K562 (cell line): ENCODE results near the gene MTPN. TPM values are rescaled to one million over a fixed set of nuclear protein-coding genes. Genes with fewer than 3 reads are reported as not detected.

ENCODE experiments used
- DMBX1 ChIP-seq: fragments of 250-450 bp; sonication (Bioruptor Pico); IDR thresholded peaks from 2 replicates; pipeline ENCODE4 v1.8.0; 2022; ENCODE audit warnings: inconsistent platforms, mild to moderate bottlenecking, moderate library complexity, borderline replicate concordance
- DNMT1 ChIP-seq: fragments of 450-650 bp; IDR thresholded peaks from 2 replicates; pipeline ENCODE4 v1.6.1; 2016; ENCODE audit warnings: antibody characterized with exemption, mild to moderate bottlenecking
- GATAD2B ChIP-seq: fragments of 450-650 bp; IDR thresholded peaks from 2 replicates; pipeline ENCODE4 v1.6.1; 2017; ENCODE audit warnings: mild to moderate bottlenecking, borderline replicate concordance
- MAFG ChIP-seq: fragments of 450-650 bp; conservative IDR thresholded peaks from 2 replicates; pipeline ENCODE4 v1.6.1; 2016; ENCODE audit warnings: missing genetic modification characterization, missing compliant biosample characterization
- NFIC ChIP-seq: fragments of 450-650 bp; IDR thresholded peaks from 2 replicates; pipeline ENCODE4 v1.6.1; 2017; ENCODE audit warnings: mild to moderate bottlenecking, inconsistent platforms
- NR0B1 ChIP-seq: fragments of 450-650 bp; IDR thresholded peaks from one replicate; pipeline ENCODE4 v1.6.1; 2018; ENCODE audit warnings: mild to moderate bottlenecking, moderate library complexity; ENCODE audit not compliant: partially characterized antibody
- POLR2AphosphoS2 ChIP-seq: IDR thresholded peaks from 2 replicates; pipeline ENCODE4 v1.6.1; 2012; ENCODE audit warnings: low read length, improper control_type of control experiment
- SMARCE1 ChIP-seq: fragments of 450-650 bp; IDR thresholded peaks from 2 replicates; pipeline ENCODE4 v1.7.1; 2016; ENCODE audit warnings: mild to moderate bottlenecking
- SMC3 ChIP-seq: conservative IDR thresholded peaks from 2 replicates; pipeline ENCODE4 v1.6.1; 2011; ENCODE audit warnings: low read depth, low read length, improper control_type of control experiment; ENCODE audit not compliant: insufficient read depth
- SRF ChIP-seq, 2 experiments: fragments of 250-450, 450-650 bp in 1 of 2; sonication (Bioruptor Pico) in 1 of 2; sonication (generic) in 1 of 2; formaldehyde crosslinking; IDR thresholded peaks; 2 replicates each; pipeline versions ENCODE4 v1.5.0 to v1.5.1; 2020 to 2022; ENCODE audit warnings: mild to moderate bottlenecking in 1 of 2, missing genetic modification reagents in 1 of 2
- STAT5B ChIP-seq: fragments of 250-450 bp; sonication (Bioruptor Pico); IDR thresholded peaks from 2 replicates; pipeline ENCODE4 v1.8.0; 2021; ENCODE audit warnings: mild to moderate bottlenecking, inconsistent platforms
- USF1 ChIP-seq: sonication (generic); formaldehyde crosslinking; IDR thresholded peaks from 2 replicates; pipeline ENCODE4 v1.9.0; 2022; ENCODE audit warnings: mild to moderate bottlenecking, missing genetic modification reagents
- ZBED1 ChIP-seq: IDR thresholded peaks from 2 replicates; pipeline ENCODE4 v1.6.1; 2014
- ZNF12 ChIP-seq: sonication (generic); formaldehyde crosslinking; IDR thresholded peaks from 2 replicates; pipeline ENCODE4 v1.4.0; 2020; ENCODE audit warnings: mild to moderate bottlenecking, missing genetic modification reagents
- ZNF134 ChIP-seq: fragments of 250-450 bp; sonication (Bioruptor Pico); conservative IDR thresholded peaks from 2 replicates; pipeline ENCODE4 v1.4.0; 2020
- ZNF197 ChIP-seq: fragments of 200-800 bp; sonication (Bioruptor generic); IDR thresholded peaks from 2 replicates; pipeline ENCODE4 v1.6.1; 2016; ENCODE audit warnings: low read depth, missing genetic modification characterization, missing compliant biosample characterization
- ZNF507 ChIP-seq: conservative IDR thresholded peaks from 2 replicates; pipeline ENCODE4 v1.6.1; 2017; ENCODE audit warnings: missing genetic modification characterization, missing compliant biosample characterization
- ZNF586 ChIP-seq: fragments of 450-650 bp; formaldehyde crosslinking; conservative IDR thresholded peaks from 2 replicates; pipeline ENCODE4 v1.4.0; 2020; ENCODE audit warnings: mild to moderate bottlenecking, moderate library complexity
- ZNF717 ChIP-seq: fragments of 250-450 bp; sonication (Bioruptor Pico); IDR thresholded peaks from 2 replicates; pipeline ENCODE4 v1.5.0; 2021
- polyA plus RNA-seq, 8 experiments: library from polyadenylated mRNA; depleted of rRNA in 4 of 8; stranded (reverse) in 5 of 8; unstranded in 3 of 8; fragments of >200 nt; fragmentation: Nextera tagmentation in 2 of 8; fragmentation: Illumina TruSeq in 1 of 8; extraction: Ambion mirVana in 2 of 8; extraction: Trizol in 1 of 8; gene quantifications; 2 replicates each; pipeline versions ENCODE4 v1.2.1 to v1.2.3, GENCODE V29; 2011 to 2014; ENCODE audit warnings: inconsistent platforms in 1 of 8, missing spikeins in 1 of 8
- total RNA-seq, 7 experiments: library from RNA; depleted of rRNA in 6 of 7; stranded (reverse); fragments of >200 nt in 6 of 7; fragmentation: Illumina TruSeq in 2 of 7; extraction: Trizol in 2 of 7; gene quantifications; 2 replicates each; pipeline versions ENCODE4 v1.2.1 to v1.2.3, GENCODE V29; 2011 to 2021; ENCODE audit warnings: low replicate concordance in 1 of 7
- TF ChIP-seq, protein P1 (sequence below): fragments of 450-650 bp; IDR thresholded peaks from 2 replicates; pipeline ENCODE4 v1.6.1; 2016; ENCODE audit warnings: low read depth
- TF ChIP-seq, protein P2 (sequence below): sonication (generic); formaldehyde crosslinking; IDR thresholded peaks from 2 replicates; pipeline ENCODE4 v1.8.0; 2022; ENCODE audit warnings: mild to moderate bottlenecking, missing genetic modification reagents

The MTPN gene
- total and polyA plus RNA-seq, 9 of the 15 experiments (the other 6 are each of a cell fraction or from before 2014, with no cell fraction given) = 68.5 to 261 (median 156) TPM

DNA sequence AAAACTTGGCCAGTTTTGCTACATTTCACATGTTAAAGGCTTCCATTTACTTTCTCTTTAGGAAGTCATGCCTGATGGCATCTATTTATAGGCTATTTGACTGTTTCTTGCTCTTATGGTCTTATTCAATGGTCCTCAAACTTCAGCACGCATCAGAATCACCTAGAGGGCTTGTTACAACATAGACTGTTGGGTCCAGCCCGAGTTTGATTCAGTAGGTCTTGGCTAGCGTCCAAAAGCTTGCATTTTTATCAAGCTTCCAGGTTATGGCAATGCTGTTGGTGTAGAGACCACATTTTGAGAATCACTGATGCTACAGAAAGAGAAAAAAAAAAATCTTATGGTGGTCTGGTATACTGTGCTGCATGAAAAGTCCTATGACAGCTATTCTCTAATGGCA, 51.9 kb downstream of the MTPN start (continued):
- TF ChIP-seq ZNF197 (no peak), ZNF586 (CRISPR knock-in tag) (no peak), DMBX1 (CRISPR knock-in tag) (no peak), GATAD2B (no peak), POLR2AphosphoS2 (0 out of 2 replicates have a peak, but pooled peaks have one; percentile 65), MAFG (tag) (no peak), ZNF134 (no peak), SRF (CRISPR knock-in tag; IDR thresholded peaks at IDR 0.05) (no peak), DNMT1 (no peak), USF1 (no peak), ZNF507 (no peak), ZNF12 (CRISPR knock-in tag) (no peak), SMARCE1 (no peak), STAT5B (no peak), NR0B1 (no peak), SMC3 (no peak), NFIC (peak; percentile 94), ZBED1 (no peak), ZNF717 (CRISPR knock-in tag) (0 out of 2 replicates have a peak, but pooled peaks have one; percentile 11)
- TF ChIP-seq, protein P1, sequence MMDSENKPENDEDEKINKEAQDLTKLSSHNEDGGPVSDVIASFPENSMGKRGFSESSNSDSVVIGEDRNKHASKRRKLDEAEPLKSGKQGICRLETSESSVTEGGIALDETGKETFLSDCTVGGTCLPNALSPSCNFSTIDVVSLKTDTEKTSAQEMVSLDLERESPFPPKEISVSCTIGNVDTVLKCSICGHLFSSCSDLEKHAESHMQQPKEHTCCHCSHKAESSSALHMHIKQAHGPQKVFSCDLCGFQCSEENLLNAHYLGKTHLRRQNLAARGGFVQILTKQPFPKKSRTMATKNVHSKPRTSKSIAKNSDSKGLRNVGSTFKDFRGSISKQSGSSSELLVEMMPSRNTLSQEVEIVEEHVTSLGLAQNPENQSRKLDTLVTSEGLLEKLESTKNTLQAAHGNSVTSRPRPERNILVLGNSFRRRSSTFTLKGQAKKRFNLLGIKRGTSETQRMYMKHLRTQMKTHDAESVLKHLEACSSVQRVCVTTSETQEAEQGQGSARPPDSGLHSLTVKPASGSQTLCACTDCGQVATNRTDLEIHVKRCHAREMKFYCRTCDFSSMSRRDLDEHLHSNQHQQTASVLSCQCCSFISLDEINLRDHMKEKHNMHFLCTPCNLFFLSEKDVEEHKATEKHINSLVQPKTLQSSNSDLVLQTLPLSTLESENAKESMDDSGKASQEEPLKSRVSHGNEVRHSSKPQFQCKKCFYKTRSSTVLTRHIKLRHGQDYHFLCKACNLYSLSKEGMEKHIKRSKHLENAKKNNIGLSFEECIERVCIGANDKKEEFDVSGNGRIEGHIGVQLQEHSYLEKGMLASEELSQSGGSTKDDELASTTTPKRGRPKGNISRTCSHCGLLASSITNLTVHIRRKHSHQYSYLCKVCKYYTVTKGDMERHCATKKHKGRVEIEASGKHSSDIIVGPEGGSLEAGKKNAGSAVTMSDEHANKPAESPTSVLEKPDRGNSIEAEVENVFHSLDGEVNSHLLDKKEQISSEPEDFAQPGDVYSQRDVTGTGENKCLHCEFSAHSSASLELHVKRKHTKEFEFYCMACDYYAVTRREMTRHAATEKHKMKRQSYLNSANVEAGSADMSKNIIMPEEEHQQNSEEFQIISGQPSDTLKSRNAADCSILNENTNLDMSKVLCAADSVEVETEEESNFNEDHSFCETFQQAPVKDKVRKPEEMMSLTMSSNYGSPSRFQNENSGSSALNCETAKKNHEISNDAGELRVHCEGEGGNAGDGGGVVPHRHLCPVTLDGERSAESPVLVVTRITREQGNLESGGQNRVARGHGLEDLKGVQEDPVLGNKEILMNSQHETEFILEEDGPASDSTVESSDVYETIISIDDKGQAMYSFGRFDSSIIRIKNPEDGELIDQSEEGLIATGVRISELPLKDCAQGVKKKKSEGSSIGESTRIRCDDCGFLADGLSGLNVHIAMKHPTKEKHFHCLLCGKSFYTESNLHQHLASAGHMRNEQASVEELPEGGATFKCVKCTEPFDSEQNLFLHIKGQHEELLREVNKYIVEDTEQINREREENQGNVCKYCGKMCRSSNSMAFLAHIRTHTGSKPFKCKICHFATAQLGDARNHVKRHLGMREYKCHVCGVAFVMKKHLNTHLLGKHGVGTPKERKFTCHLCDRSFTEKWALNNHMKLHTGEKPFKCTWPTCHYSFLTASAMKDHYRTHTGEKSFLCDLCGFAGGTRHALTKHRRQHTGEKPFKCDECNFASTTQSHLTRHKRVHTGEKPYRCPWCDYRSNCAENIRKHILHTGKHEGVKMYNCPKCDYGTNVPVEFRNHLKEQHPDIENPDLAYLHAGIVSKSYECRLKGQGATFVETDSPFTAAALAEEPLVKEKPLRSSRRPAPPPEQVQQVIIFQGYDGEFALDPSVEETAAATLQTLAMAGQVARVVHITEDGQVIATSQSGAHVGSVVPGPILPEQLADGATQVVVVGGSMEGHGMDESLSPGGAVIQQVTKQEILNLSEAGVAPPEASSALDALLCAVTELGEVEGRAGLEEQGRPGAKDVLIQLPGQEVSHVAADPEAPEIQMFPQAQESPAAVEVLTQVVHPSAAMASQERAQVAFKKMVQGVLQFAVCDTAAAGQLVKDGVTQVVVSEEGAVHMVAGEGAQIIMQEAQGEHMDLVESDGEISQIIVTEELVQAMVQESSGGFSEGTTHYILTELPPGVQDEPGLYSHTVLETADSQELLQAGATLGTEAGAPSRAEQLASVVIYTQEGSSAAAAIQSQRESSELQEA = no peak
- TF ChIP-seq, protein P2, sequence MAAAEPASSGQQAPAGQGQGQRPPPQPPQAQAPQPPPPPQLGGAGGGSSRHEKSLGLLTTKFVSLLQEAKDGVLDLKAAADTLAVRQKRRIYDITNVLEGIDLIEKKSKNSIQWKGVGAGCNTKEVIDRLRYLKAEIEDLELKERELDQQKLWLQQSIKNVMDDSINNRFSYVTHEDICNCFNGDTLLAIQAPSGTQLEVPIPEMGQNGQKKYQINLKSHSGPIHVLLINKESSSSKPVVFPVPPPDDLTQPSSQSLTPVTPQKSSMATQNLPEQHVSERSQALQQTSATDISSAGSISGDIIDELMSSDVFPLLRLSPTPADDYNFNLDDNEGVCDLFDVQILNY = no peak
